K562 (cell line): ENCODE measurements around the gene LY6G6F. TPM values are rescaled to one million over a fixed set of nuclear protein-coding genes. Genes with fewer than 3 reads are reported as not detected.
A peak's percentile ranks its signal among the peaks of the same experiment; 100 is the strongest.

Experiments
- ASH1L ChIP-seq: fragments of 450-650 bp; IDR thresholded peaks from 2 replicates; pipeline ENCODE4 v1.6.1; 2018; ENCODE audit warnings: borderline replicate concordance, mild to moderate bottlenecking, low read depth; ENCODE audit not compliant: partially characterized antibody
- CBX1 ChIP-seq: sonication (generic); IDR thresholded peaks from 2 replicates; pipeline ENCODE4 v1.6.1; 2016; ENCODE audit warnings: antibody characterized with exemption, low read depth, mild to moderate bottlenecking
- CEBPG ChIP-seq, 3 experiments: fragments of 200-800 bp in 1 of 3; sonication (Bioruptor generic) in 1 of 3; sonication (generic) in 1 of 3; formaldehyde crosslinking in 1 of 3; IDR thresholded peaks in 2 of 3; conservative IDR thresholded peaks in 1 of 3; 2 replicates each; pipeline versions ENCODE4 v1.6.1 to v1.8.0; 2016 to 2022; ENCODE audit warnings: missing compliant biosample characterization in 2 of 3, missing genetic modification characterization in 2 of 3, mild to moderate bottlenecking in 1 of 3, missing genetic modification reagents in 1 of 3
- ELF2 ChIP-seq: fragments of 250-450 bp; sonication (Bioruptor Pico); IDR thresholded peaks from 2 replicates; pipeline ENCODE4 v1.5.0; 2021; ENCODE audit warnings: mild to moderate bottlenecking
- FUS ChIP-seq: fragments of 200-400 bp; formaldehyde crosslinking; optimal IDR thresholded peaks from 2 replicates; pipeline ENCODE3; 2017; ENCODE audit warnings: low read depth, low read length
- MCM2 ChIP-seq: fragments of 450-650 bp; IDR thresholded peaks from 2 replicates; pipeline ENCODE4 v1.6.1; 2017; ENCODE audit warnings: low read depth, mild to moderate bottlenecking
- MECOM ChIP-seq: fragments of 250-450 bp; sonication (Bioruptor Pico); IDR thresholded peaks from 2 replicates; pipeline ENCODE4 v1.8.0; 2022; ENCODE audit warnings: inconsistent platforms
- MTA3 ChIP-seq: fragments of 450-650 bp; formaldehyde crosslinking; IDR thresholded peaks from 2 replicates; pipeline ENCODE4 v1.6.1; 2017; ENCODE audit warnings: mild to moderate bottlenecking, borderline replicate concordance
- MXI1 ChIP-seq: IDR thresholded peaks from 2 replicates; pipeline ENCODE4 v1.6.1; 2011; ENCODE audit warnings: low read depth, mild to moderate bottlenecking, improper control_type of control experiment, low read length
- POLR2B ChIP-seq: fragments of 450-650 bp; IDR thresholded peaks from 2 replicates; pipeline ENCODE4 v1.6.1; 2018; ENCODE audit warnings: low read depth; ENCODE audit not compliant: partially characterized antibody
- POLR3A ChIP-seq: IDR thresholded peaks from 2 replicates; pipeline ENCODE4 v1.6.1; 2011; ENCODE audit warnings: borderline replicate concordance, mild to moderate bottlenecking, moderate library complexity; ENCODE audit not compliant: insufficient read length, insufficient read depth; ENCODE audit errors: extremely low read depth
- PREB ChIP-seq: sonication (generic); formaldehyde crosslinking; IDR thresholded peaks from 2 replicates; pipeline ENCODE4 v1.8.1; 2023; ENCODE audit warnings: mild to moderate bottlenecking, missing genetic modification reagents
- PRMT5 ChIP-seq: sonication (generic); formaldehyde crosslinking; IDR thresholded peaks from 2 replicates; pipeline ENCODE4 v1.5.0; 2020; ENCODE audit warnings: missing genetic modification reagents
- PURB ChIP-seq: sonication (generic); formaldehyde crosslinking; IDR thresholded peaks from 2 replicates; pipeline ENCODE4 v1.9.0; 2021; ENCODE audit warnings: low read depth, mild to moderate bottlenecking, missing genetic modification reagents
- SLC30A9 ChIP-seq: fragments of 250-450 bp; sonication (Bioruptor Pico); IDR thresholded peaks from 2 replicates; pipeline ENCODE4 v1.8.0; 2022; ENCODE audit warnings: mild to moderate bottlenecking, moderate library complexity
- SMAD3 ChIP-seq: fragments of 450-650 bp; formaldehyde crosslinking; conservative IDR thresholded peaks from 2 replicates; pipeline ENCODE4 v1.4.0; 2020; ENCODE audit warnings: mild to moderate bottlenecking
- TRIM24 ChIP-seq, 2 experiments: fragments of 450-650 bp; IDR thresholded peaks; 2 replicates each; pipeline ENCODE4 v1.6.1; 2016
- ZBTB17 ChIP-seq: fragments of 450-650 bp; formaldehyde crosslinking; IDR thresholded peaks from 2 replicates; pipeline ENCODE4 v1.4.0; 2020; ENCODE audit warnings: mild to moderate bottlenecking
- ZNF24 ChIP-seq: fragments of 450-650 bp; IDR thresholded peaks from 2 replicates; pipeline ENCODE4 v1.6.1; 2016
- ZNF277 ChIP-seq: fragments of 250-450 bp; sonication (Bioruptor Pico); IDR thresholded peaks from 2 replicates; pipeline ENCODE4 v1.8.0; 2022; ENCODE audit warnings: inconsistent platforms, mild to moderate bottlenecking, moderate library complexity, borderline replicate concordance
- ZNF311 ChIP-seq: fragments of 250-450 bp; sonication (Bioruptor Pico); IDR thresholded peaks from 2 replicates; pipeline ENCODE4 v1.4.0; 2020; ENCODE audit warnings: mild to moderate bottlenecking, moderate library complexity
- ZNF551 ChIP-seq: fragments of 250-450 bp; sonication (Bioruptor Pico); IDR thresholded peaks from 2 replicates; pipeline ENCODE4 v1.5.0; 2021; ENCODE audit warnings: mild to moderate bottlenecking, moderate library complexity
- ZNF583 ChIP-seq: fragments of 250-450 bp; sonication (Bioruptor Pico); IDR thresholded peaks from 2 replicates; pipeline ENCODE4 v1.4.0; 2020
- ZNF766 ChIP-seq: fragments of 200-800 bp; sonication (Bioruptor generic); conservative IDR thresholded peaks from 2 replicates; pipeline ENCODE4 v1.6.1; 2016; ENCODE audit warnings: missing genetic modification characterization, missing compliant biosample characterization
- ZNF780A ChIP-seq: fragments of 250-450 bp; sonication (Bioruptor Pico); IDR thresholded peaks from 2 replicates; pipeline ENCODE4 v1.5.0; 2021; ENCODE audit warnings: mild to moderate bottlenecking
- polyA plus RNA-seq, 8 experiments: library from polyadenylated mRNA; depleted of rRNA in 4 of 8; stranded (reverse) in 5 of 8; unstranded in 3 of 8; fragments of >200 nt; fragmentation: Nextera tagmentation in 2 of 8; fragmentation: Illumina TruSeq in 1 of 8; extraction: Ambion mirVana in 2 of 8; extraction: Trizol in 1 of 8; gene quantifications; 2 replicates each; pipeline versions ENCODE4 v1.2.1 to v1.2.3, GENCODE V29; 2011 to 2014; ENCODE audit warnings: inconsistent platforms in 1 of 8, missing spikeins in 1 of 8
- total RNA-seq, 7 experiments: library from RNA; depleted of rRNA in 6 of 7; stranded (reverse); fragments of >200 nt in 6 of 7; fragmentation: Illumina TruSeq in 2 of 7; extraction: Trizol in 2 of 7; gene quantifications; 2 replicates each; pipeline versions ENCODE4 v1.2.1 to v1.2.3, GENCODE V29; 2011 to 2021; ENCODE audit warnings: low replicate concordance in 1 of 7
- TF ChIP-seq, protein P1 (sequence below): fragments of 250-450 bp; sonication (Bioruptor Pico); IDR thresholded peaks from 2 replicates; pipeline ENCODE4 v1.5.1; 2021; ENCODE audit warnings: mild to moderate bottlenecking
- TF ChIP-seq, protein P2 (sequence below): fragments of 450-650 bp; formaldehyde crosslinking; conservative IDR thresholded peaks from 2 replicates; pipeline ENCODE4 v1.4.0; 2022; ENCODE audit warnings: mild to moderate bottlenecking, missing genetic modification characterization

LY6G6F gene
- total and polyA plus RNA-seq, 9 of the 15 experiments (the other 6 are each of a cell fraction or from before 2014, with no cell fraction given) = 0.14 to 0.50 (median 0.28) TPM; not detected in 2

DNA sequence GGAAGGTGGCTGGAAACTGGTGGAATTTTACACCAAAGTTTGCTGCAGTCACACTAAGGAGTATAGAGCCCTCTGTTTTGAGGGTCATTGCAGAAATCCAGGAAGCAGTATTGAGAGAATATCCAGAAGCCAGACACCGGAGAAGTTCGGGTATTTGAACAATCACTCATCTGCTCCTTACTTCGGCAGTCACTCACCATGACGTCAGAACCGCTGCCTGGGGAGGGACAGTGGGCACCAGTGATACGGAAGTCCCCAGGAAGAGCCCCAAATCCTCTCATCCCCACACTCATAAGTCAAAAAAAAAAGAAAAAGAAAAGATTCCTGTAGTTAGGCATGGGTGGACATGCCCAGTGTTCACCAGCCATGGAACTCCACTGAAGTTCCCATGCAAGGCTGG is 29.8 kb upstream of the LY6G6F start (continued):
- TF ChIP-seq MCM2 (no peak), TRIM24 (IDR thresholded peaks at IDR 0.05) (0 out of 4 replicates have a peak, but pooled peaks of 1 of the 2 experiments have one; percentile 29), ZNF780A (no peak), ZNF311 (CRISPR knock-in tag) (no peak), ELF2 (no peak), SLC30A9 (no peak), POLR3A (no peak), POLR2B (no peak), ZNF551 (CRISPR knock-in tag) (no peak), ZBTB17 (CRISPR knock-in tag) (0 out of 2 replicates have a peak, but pooled peaks have one; percentile 47), ZNF24 (no peak), SMAD3 (CRISPR knock-in tag) (peak; percentile 56; the same call in 1 of the 2 replicates), ZNF583 (CRISPR knock-in tag) (no peak), FUS (no peak), ASH1L (peak; percentile 18), PREB (no peak), CBX1 (no peak), CEBPG (CRISPR knock-in tag; IDR thresholded peaks at IDR 0.05) (no peak), CEBPG (tag; conservative IDR thresholded peaks at IDR 0.05 in 1 of 2, IDR thresholded peaks at IDR 0.05 in 1 of 2) (no peak), PURB (no peak), ZNF277 (no peak), MTA3 (peak; percentile 29; the same call in 1 of the 2 replicates), MECOM (no peak), MXI1 (no peak), ZNF766 (CRISPR knock-in tag) (no peak), PRMT5 (CRISPR knock-in tag) (no peak)
- TF ChIP-seq, protein P1, sequence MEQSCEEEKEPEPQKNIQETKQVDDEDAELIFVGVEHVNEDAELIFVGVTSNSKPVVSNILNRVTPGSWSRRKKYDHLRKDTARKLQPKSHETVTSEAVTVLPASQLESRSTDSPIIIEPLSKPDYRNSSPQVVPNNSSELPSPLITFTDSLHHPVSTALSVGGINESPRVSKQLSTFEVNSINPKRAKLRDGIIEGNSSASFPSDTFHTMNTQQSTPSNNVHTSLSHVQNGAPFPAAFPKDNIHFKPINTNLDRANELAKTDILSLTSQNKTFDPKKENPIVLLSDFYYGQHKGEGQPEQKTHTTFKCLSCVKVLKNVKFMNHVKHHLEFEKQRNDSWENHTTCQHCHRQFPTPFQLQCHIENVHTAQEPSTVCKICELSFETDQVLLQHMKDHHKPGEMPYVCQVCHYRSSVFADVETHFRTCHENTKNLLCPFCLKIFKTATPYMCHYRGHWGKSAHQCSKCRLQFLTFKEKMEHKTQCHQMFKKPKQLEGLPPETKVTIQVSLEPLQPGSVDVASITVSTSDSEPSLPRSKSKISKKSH (CRISPR knock-in tag) = no peak
- TF ChIP-seq, protein P2, sequence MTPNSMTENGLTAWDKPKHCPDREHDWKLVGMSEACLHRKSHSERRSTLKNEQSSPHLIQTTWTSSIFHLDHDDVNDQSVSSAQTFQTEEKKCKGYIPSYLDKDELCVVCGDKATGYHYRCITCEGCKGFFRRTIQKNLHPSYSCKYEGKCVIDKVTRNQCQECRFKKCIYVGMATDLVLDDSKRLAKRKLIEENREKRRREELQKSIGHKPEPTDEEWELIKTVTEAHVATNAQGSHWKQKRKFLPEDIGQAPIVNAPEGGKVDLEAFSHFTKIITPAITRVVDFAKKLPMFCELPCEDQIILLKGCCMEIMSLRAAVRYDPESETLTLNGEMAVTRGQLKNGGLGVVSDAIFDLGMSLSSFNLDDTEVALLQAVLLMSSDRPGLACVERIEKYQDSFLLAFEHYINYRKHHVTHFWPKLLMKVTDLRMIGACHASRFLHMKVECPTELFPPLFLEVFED = 0 out of 2 replicates have a peak, but pooled peaks have one; percentile 23
